HL-60 (cell line): ENCODE data around the gene YTHDF2.

ENCODE experiments used
- SPI1 ChIP-seq: IDR thresholded peaks from 2 replicates; pipeline ENCODE4 v1.6.1; 2012; ENCODE audit warnings: low read depth, mild to moderate bottlenecking, borderline replicate concordance
- TF ChIP-seq, protein P1 (sequence below): IDR thresholded peaks from one replicate; pipeline ENCODE4 v1.5.1; 2011; ENCODE audit warnings: low read length, control low read depth, inconsistent platforms; ENCODE audit not compliant: insufficient read depth
- TF ChIP-seq, protein P2 (sequence below): IDR thresholded peaks from 2 replicates; pipeline ENCODE4 v1.6.1; 2012; ENCODE audit warnings: low read depth; ENCODE audit not compliant: insufficient replicate concordance

DNA sequence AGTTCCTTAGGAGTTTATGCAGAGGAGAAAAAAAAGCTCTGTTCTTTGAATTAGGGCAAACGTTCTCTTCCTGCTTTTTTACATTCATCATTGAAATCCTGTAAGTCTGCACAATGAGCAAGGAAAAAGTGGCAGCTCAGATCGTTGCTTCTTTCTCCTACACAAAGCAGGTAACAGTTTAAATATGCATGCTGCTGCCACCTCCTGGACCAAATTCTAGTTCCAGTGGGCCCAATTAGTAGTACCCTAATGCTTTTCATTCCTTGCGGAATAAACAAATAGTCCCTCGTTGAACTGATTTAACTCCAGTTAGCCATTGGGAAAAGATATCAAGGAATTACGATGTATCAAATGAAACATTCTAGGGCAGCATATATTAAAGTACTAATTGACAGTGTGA is 20.1 kb downstream of the YTHDF2 start:
- TF ChIP-seq, protein P1, sequence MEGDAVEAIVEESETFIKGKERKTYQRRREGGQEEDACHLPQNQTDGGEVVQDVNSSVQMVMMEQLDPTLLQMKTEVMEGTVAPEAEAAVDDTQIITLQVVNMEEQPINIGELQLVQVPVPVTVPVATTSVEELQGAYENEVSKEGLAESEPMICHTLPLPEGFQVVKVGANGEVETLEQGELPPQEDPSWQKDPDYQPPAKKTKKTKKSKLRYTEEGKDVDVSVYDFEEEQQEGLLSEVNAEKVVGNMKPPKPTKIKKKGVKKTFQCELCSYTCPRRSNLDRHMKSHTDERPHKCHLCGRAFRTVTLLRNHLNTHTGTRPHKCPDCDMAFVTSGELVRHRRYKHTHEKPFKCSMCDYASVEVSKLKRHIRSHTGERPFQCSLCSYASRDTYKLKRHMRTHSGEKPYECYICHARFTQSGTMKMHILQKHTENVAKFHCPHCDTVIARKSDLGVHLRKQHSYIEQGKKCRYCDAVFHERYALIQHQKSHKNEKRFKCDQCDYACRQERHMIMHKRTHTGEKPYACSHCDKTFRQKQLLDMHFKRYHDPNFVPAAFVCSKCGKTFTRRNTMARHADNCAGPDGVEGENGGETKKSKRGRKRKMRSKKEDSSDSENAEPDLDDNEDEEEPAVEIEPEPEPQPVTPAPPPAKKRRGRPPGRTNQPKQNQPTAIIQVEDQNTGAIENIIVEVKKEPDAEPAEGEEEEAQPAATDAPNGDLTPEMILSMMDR: no peak
- TF ChIP-seq SPI1: no peak
- TF ChIP-seq, protein P2, sequence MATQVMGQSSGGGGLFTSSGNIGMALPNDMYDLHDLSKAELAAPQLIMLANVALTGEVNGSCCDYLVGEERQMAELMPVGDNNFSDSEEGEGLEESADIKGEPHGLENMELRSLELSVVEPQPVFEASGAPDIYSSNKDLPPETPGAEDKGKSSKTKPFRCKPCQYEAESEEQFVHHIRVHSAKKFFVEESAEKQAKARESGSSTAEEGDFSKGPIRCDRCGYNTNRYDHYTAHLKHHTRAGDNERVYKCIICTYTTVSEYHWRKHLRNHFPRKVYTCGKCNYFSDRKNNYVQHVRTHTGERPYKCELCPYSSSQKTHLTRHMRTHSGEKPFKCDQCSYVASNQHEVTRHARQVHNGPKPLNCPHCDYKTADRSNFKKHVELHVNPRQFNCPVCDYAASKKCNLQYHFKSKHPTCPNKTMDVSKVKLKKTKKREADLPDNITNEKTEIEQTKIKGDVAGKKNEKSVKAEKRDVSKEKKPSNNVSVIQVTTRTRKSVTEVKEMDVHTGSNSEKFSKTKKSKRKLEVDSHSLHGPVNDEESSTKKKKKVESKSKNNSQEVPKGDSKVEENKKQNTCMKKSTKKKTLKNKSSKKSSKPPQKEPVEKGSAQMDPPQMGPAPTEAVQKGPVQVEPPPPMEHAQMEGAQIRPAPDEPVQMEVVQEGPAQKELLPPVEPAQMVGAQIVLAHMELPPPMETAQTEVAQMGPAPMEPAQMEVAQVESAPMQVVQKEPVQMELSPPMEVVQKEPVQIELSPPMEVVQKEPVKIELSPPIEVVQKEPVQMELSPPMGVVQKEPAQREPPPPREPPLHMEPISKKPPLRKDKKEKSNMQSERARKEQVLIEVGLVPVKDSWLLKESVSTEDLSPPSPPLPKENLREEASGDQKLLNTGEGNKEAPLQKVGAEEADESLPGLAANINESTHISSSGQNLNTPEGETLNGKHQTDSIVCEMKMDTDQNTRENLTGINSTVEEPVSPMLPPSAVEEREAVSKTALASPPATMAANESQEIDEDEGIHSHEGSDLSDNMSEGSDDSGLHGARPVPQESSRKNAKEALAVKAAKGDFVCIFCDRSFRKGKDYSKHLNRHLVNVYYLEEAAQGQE: no peak
